ENCODE results near the gene XRRA1. TPM values are rescaled to one million over a fixed set of nuclear protein-coding genes. Genes with fewer than 3 reads are reported as not detected.

Gene XRRA1
- polyA plus RNA-seq, 1 experiment, result 7.0 TPM

DNA sequence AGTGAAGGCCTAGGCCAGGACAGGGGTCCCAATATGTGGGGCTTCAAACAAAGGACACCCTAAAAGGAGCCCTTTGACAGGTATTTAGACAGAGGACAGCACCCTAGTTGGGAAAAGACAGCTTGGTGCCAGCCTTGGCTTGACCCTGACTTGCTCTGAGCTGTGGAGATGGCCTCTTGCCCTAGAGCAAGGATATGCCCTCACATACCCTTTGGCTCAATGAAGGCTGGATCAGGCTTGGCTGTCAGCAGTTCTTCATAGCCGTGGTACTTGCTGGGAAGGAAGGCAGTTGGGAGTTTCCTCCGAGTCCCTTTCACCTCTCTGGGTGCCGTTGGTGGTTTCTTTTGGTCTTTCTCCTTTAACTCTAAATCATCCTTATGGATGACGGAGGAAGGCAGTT is 104.0 kb downstream of the XRRA1 start:
- no peaks in the 10 kb centered on the region; the same call in 1 of the 2 replicates for H3K9me3 ChIP-seq (ENCODE audit: control insufficient read depth, insufficient read depth, low read length)
- H3K27me3 ChIP-seq (ENCODE audit: control insufficient read depth, insufficient read depth, low read length), result no peaks in the 10 kb centered on the region
- no peak overlapping the region for H3K27ac ChIP-seq (ENCODE audit: low read depth, low read length)
- H3K4me3 ChIP-seq (ENCODE audit: low read depth, low read length), result no peak overlapping the region
- no peak for DNase-seq (ENCODE audit: low read depth, low spot score)
- ChIA-PET POLR2A (no interaction called here), CTCF (no interaction called here)
- TF ChIP-seq, protein P1, sequence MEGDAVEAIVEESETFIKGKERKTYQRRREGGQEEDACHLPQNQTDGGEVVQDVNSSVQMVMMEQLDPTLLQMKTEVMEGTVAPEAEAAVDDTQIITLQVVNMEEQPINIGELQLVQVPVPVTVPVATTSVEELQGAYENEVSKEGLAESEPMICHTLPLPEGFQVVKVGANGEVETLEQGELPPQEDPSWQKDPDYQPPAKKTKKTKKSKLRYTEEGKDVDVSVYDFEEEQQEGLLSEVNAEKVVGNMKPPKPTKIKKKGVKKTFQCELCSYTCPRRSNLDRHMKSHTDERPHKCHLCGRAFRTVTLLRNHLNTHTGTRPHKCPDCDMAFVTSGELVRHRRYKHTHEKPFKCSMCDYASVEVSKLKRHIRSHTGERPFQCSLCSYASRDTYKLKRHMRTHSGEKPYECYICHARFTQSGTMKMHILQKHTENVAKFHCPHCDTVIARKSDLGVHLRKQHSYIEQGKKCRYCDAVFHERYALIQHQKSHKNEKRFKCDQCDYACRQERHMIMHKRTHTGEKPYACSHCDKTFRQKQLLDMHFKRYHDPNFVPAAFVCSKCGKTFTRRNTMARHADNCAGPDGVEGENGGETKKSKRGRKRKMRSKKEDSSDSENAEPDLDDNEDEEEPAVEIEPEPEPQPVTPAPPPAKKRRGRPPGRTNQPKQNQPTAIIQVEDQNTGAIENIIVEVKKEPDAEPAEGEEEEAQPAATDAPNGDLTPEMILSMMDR (IDR thresholded peaks at IDR 0.05; ENCODE audit: low read depth, low read length), result no peak

DNA sequence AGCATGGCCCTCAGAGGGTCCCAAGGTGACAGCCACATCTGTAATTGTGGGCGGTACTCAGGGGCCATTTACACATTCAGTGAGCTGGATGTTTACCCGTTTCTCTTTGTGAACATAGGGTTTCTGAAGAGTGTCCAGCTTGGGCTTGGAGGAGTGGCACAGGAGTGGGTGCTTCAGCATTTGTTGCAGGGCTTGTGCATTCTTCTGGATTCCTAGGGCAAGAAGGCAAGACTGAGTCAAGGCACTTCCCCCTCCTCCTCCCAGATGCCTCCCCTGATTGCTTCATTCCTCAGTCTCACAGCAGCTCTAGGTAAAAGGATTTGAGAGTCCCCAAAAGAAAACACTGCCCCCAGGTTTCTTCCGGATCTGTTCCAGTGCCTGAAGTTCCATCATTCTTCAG is 104.8 kb downstream of the XRRA1 start:
- CTCF ChIA-PET, result no interaction called here
- TF ChIP-seq, protein P1 (IDR thresholded peaks at IDR 0.05; ENCODE audit: low read depth, low read length), result no peak
- Histone ChIP-seq H3K27me3 (ENCODE audit: control insufficient read depth, insufficient read depth, low read length) (no peaks in the 10 kb centered on the region), H3K4me3 (ENCODE audit: low read depth, low read length) (no peak overlapping the region), H3K9me3 (ENCODE audit: control insufficient read depth, insufficient read depth, low read length) (no peaks in the 10 kb centered on the region; the same call in 1 of the 2 replicates), H3K27ac (ENCODE audit: low read depth, low read length) (no peak overlapping the region)
- no peak for DNase-seq (ENCODE audit: low read depth, low spot score)
- POLR2A ChIA-PET, result interaction anchor here (0.9 kb wide), 1 partner anchor 8 kb away, joined by 3 read pairs; no protein-coding TSS in a partner anchor

DNA sequence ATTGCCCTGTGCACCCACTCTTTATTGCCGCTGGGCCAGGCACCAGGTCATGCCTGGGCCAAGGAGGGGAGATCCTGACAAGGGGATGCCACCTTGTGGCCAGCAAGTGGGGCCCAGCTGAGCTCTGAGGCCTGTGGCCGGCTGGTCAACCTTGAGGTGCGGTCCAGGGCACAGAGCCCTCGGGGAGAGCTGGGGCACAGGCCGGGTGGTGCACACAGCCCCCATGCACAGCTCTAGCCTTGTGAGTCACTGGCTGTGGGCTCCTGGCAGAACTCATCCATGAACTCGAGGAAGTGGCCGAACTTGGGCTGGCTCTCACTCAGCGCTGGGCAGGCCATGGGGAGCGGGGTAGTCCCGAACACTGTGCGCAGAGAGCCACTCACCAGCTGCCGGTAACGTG is 105.9 kb downstream of the XRRA1 start:
- TF ChIP-seq, protein P1 (IDR thresholded peaks at IDR 0.05; ENCODE audit: low read depth, low read length), result no peak
- Histone ChIP-seq H3K27ac (ENCODE audit: low read depth, low read length) (no peak overlapping the region), H3K4me3 (ENCODE audit: low read depth, low read length) (no peak overlapping the region), H3K9me3 (ENCODE audit: control insufficient read depth, insufficient read depth, low read length) (no peaks in the 10 kb centered on the region; the same call in 1 of the 2 replicates), H3K27me3 (ENCODE audit: control insufficient read depth, insufficient read depth, low read length) (no peaks in the 10 kb centered on the region)
- POLR2A ChIA-PET, result no interaction called here
- CTCF ChIA-PET, result no interaction called here
- no peak for DNase-seq (ENCODE audit: low read depth, low spot score)

DNA sequence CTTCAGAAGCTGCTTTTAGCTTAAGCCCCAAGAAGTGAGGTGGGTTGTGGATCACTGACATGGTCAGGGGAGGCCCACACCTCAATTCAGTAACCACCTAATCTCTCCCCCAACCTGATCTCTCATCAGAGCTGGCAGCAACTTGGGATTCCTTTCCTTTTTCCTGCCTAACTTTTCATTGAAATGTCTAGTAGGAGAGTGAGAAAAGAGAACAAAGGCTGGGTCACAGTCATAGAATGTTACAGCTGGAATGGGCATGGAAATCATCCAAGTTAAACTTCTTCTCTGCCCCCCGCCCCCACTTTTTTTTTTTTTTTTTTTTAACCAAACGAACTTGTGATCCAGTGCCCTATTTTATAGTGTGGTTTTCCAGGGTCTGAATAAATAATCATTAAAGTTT is 108.4 kb downstream of the XRRA1 start:
- DNase-seq (ENCODE audit: low read depth, low spot score), result no peak
- POLR2A ChIA-PET, result no interaction called here
- no peak overlapping the region for H3K4me3 ChIP-seq (ENCODE audit: low read depth, low read length)
- CTCF ChIA-PET, result no interaction called here
- no peaks in the 10 kb centered on the region; the same call in 1 of the 2 replicates for H3K9me3 ChIP-seq (ENCODE audit: control insufficient read depth, insufficient read depth, low read length)
- H3K27me3 ChIP-seq (ENCODE audit: control insufficient read depth, insufficient read depth, low read length), result no peaks in the 10 kb centered on the region
- TF ChIP-seq, protein P1 (IDR thresholded peaks at IDR 0.05; ENCODE audit: low read depth, low read length), result no peak
- H3K27ac ChIP-seq (ENCODE audit: low read depth, low read length), result no peak overlapping the region

DNA sequence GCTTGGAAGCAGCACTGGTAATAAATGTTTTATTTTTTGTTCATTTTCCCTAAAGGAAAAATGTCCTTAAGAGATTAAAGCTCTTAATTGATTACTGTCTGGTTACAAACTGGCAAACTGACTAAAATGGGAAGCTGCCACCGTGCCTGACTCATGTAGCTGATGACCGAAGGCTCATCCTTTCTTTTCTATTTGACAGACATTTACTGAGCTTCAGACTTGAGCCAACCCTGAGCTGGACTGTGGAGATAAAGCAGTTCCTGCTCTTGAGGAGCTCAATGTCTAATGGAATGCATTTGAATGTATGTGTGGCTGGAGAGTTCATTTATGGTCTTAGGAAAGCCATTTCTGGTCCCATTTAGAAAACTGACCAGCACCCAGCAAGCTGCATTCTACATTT is 108.9 kb downstream of the XRRA1 start:
- Histone ChIP-seq H3K4me3 (ENCODE audit: low read depth, low read length) (no peak overlapping the region), H3K27ac (ENCODE audit: low read depth, low read length) (no peak overlapping the region), H3K27me3 (ENCODE audit: control insufficient read depth, insufficient read depth, low read length) (no peaks in the 10 kb centered on the region), H3K9me3 (ENCODE audit: control insufficient read depth, insufficient read depth, low read length) (no peaks in the 10 kb centered on the region; the same call in 1 of the 2 replicates)
- POLR2A ChIA-PET, result no interaction called here
- no peak for DNase-seq (ENCODE audit: low read depth, low spot score)
- TF ChIP-seq, protein P1 (IDR thresholded peaks at IDR 0.05; ENCODE audit: low read depth, low read length), result no peak
- CTCF ChIA-PET, result no interaction called here
